ENCODE results near the gene GFM2. TPM values are rescaled to one million over a fixed set of nuclear protein-coding genes. Genes with fewer than 3 reads are reported as not detected.
"Not testable (repeated sequence)": the region's sequence is repeated elsewhere in the genome, so short reads cannot be mapped to it uniquely, and the experiment has no call there.

Gene GFM2
- total RNA-seq, 1 experiment from 2014 or later = 53.2 TPM

- no peak for DNase-seq (ENCODE audit: low spot score)
Observed at GRCh38 chr5:74722271-74722670, 44.6 kb downstream of the GFM2 start.

GRCh38 chr5:74717596-74717995 lies 49.3 kb downstream of the GFM2 start:
- DNase-seq (ENCODE audit: low spot score) = no peak

- no peak for DNase-seq (ENCODE audit: low spot score)
Observed at GRCh38 chr5:74693191-74693590, 73.7 kb downstream of the GFM2 start.

GRCh38 chr5:74686962-74687751 lies 79.8 kb downstream of the GFM2 start:
- DNase-seq (ENCODE audit: low spot score) = no peak

GRCh38 chr5:74685979-74686631 lies 80.8 kb downstream of the GFM2 start:
- DNase-seq (ENCODE audit: low spot score) = no peak

- DNase-seq (ENCODE audit: low spot score) = peak; percentile 76
Observed at GRCh38 chr5:74684900-74685851, 81.7 kb downstream of the GFM2 start, which contains the start of gene HEXB. Gene HEXB, plus strand, starts transcription at chr5:74685233. Its CDS starts 28 bp downstream, at chr5:74685261.

GRCh38 chr5:74679966-74680365 lies 87.0 kb downstream of the GFM2 start:
- DNase-seq (ENCODE audit: low spot score) = no peak

GRCh38 chr5:74679300-74679699 lies 87.6 kb downstream of the GFM2 start:
- not testable (repeated sequence) for DNase-seq (ENCODE audit: low spot score)

GRCh38 chr5:74678123-74678522 lies 88.8 kb downstream of the GFM2 start:
- DNase-seq (ENCODE audit: low spot score) = not testable (repeated sequence)

- DNase-seq (ENCODE audit: low spot score) = not testable (repeated sequence)
Observed at GRCh38 chr5:74676466-74676865, 90.5 kb downstream of the GFM2 start.

- no peak for DNase-seq (ENCODE audit: low spot score)
Observed at GRCh38 chr5:74673011-74673790, 93.7 kb downstream of the GFM2 start.

- DNase-seq (ENCODE audit: low spot score) = no peak
Observed at GRCh38 chr5:74672215-74672877, 94.6 kb downstream of the GFM2 start.

Other genes with a start within 250 kb of the GFM2 start
- gene ENC1, start 126.4 kb downstream of the GFM2 start, total RNA-seq (2014; rRNA removed; shearing (Covaris generic)) = 18.1 and 46.6 TPM in 2 replicates
- 227 and 283 TPM in 2 replicates for gene HEXB, start 81.9 kb downstream of the GFM2 start, total RNA-seq (2014; rRNA removed; shearing (Covaris generic))
- gene NSA2, start 132 bp upstream of the GFM2 start, total RNA-seq (2014; rRNA removed; shearing (Covaris generic)) = 108 and 128 TPM in 2 replicates
- 7.1 and 7.6 TPM in 2 replicates for gene FAM169A, start 99.3 kb upstream of the GFM2 start, total RNA-seq (2014; rRNA removed; shearing (Covaris generic))

Measured in H4 (cell line).